ENCODE results near the gene ZNF474.
"Not testable (repeated sequence)": the region's sequence is repeated elsewhere in the genome, so short reads cannot be mapped to it uniquely, and the experiment has no call there.

The ZNF474 gene

DNA sequence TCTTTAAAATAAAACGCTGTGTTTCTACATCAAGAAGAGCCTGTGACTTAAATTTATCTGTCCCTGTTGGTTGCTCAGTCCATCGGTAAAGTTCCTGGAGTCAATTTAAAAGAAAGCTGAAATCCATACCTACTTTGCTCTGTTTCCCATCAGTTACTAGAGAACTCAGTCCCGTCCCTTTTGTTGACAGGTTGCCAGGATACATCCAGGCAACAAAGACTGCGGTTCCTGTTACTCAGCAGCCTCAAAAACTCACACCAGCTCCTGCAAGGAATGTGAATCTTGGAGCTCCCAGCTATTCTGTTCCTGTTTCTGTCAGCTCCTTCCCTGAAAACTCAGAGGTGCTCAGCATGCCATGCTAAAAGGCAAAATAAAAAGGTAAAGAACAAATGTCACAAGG, at the start of gene ZNF474:
Gene ZNF474, plus strand, starts transcription at position 241 of the 400 bp plus-strand sequence. CDS start 22,445 bp downstream, outside the sequence.
- Histone ChIP-seq H3K9me3 (no peaks in the 10 kb centered on the region), H3K4me3 (no peak within 1 kb of the TSS), H4K20me1 (no peaks in the 10 kb centered on the region), H3K4me2 (no peak within 1 kb of the TSS), H3K27me3 (no peaks in the 10 kb centered on the region), H3K27ac (no peak within 1 kb of the TSS), H3K36me3 (no peaks in the 10 kb centered on the region), H3K4me1 (no peaks in the 10 kb centered on the region), H3K9ac (no peak within 1 kb of the TSS)
- no peak for TF ChIP-seq Cebpa-rat (IDR thresholded peaks at IDR 0.05)

DNA sequence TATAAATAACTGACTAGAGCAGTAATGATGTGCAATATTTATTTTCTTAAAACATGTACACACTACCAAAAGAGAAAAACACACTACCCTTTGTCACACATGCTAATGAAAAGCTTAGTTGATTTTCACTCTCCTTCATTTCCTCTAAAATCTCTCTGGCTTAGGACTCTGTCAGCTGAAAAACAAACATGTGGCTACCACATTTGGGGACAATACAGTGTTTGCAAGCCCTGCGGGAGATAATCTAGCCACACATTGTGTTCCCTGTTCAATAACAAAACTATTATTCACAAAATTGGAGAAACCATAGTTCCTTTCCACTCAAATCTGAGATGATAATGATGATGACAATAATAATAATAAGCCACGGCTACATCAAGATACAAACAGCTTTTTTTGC, 47.8 kb upstream of the ZNF474 start:
- Histone ChIP-seq H3K9me3 (peaks cover 18% of the 10 kb centered on the region), H3K4me3 (no peak overlapping the region), H3K36me3 (0 out of 2 replicates have a peak, but pooled peaks cover 7% of the 10 kb centered on the region), H3K27me3 (no peaks in the 10 kb centered on the region), H3K4me2 (no peak overlapping the region), H3K9ac (no peak overlapping the region), H3K27ac (no peak overlapping the region), H3K4me1 (no peaks in the 10 kb centered on the region), H4K20me1 (no peaks in the 10 kb centered on the region)
- no peak for TF ChIP-seq Cebpa-rat (IDR thresholded peaks at IDR 0.05)

DNA sequence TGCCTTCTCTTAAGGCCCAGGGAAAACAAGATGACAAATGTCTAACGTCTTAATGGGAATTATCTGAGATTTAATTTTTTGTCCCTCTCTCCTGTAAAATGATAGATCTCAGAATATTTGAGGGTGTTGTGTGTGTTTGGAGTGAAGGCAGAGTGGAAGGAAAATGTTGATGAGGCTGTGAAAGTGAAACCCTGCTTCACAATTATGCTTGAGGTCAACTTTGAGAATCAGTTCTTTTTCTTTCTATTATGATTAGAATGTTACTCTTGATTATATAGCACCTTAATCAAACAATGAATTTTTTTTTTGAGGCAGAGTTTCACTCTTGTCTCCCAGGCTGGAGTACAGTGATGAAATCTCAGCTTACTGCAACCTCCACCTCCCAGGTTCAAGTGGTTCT, 45.8 kb upstream of the ZNF474 start:
- Histone ChIP-seq H3K27me3 (no peaks in the 10 kb centered on the region), H4K20me1 (no peaks in the 10 kb centered on the region), H3K27ac (no peak overlapping the region), H3K9me3 (no peaks in the 10 kb centered on the region), H3K9ac (no peak overlapping the region), H3K4me1 (no peaks in the 10 kb centered on the region), H3K4me2 (no peak overlapping the region), H3K4me3 (no peak overlapping the region), H3K36me3 (no peaks in the 10 kb centered on the region)
- no peak for TF ChIP-seq Cebpa-rat (IDR thresholded peaks at IDR 0.05)

DNA sequence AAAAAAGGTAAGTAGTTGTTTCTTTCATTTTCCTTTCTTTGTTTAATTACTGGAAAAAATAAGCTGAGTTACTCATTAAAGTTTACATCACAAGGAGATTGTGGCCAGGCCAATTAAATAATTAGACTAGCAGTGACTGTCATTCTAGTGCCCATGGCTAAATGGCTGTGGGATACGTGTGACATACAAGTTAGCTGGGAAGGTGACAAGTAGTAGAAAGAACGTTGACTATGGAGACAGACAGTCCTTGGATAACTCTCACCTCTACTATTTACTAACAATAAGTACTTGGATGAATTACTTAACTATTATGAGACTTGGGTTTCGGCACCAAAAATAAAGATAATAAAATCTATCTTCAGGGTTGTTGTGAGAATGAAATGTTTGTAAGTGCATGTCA, 44.3 kb upstream of the ZNF474 start:
- H3K9me3 ChIP-seq, result no peaks in the 10 kb centered on the region
- H3K4me1 ChIP-seq, result peaks cover 7% of the 10 kb centered on the region
- no peaks in the 10 kb centered on the region for H4K20me1 ChIP-seq
- no peaks in the 10 kb centered on the region for H3K27me3 ChIP-seq
- no peak overlapping the region for H3K4me2 ChIP-seq
- H3K36me3 ChIP-seq, result no peaks in the 10 kb centered on the region
- no peak overlapping the region for H3K4me3 ChIP-seq
- no peak for TF ChIP-seq Cebpa-rat (IDR thresholded peaks at IDR 0.05)
- no peak overlapping the region for H3K27ac ChIP-seq
- no peak overlapping the region for H3K9ac ChIP-seq

DNA sequence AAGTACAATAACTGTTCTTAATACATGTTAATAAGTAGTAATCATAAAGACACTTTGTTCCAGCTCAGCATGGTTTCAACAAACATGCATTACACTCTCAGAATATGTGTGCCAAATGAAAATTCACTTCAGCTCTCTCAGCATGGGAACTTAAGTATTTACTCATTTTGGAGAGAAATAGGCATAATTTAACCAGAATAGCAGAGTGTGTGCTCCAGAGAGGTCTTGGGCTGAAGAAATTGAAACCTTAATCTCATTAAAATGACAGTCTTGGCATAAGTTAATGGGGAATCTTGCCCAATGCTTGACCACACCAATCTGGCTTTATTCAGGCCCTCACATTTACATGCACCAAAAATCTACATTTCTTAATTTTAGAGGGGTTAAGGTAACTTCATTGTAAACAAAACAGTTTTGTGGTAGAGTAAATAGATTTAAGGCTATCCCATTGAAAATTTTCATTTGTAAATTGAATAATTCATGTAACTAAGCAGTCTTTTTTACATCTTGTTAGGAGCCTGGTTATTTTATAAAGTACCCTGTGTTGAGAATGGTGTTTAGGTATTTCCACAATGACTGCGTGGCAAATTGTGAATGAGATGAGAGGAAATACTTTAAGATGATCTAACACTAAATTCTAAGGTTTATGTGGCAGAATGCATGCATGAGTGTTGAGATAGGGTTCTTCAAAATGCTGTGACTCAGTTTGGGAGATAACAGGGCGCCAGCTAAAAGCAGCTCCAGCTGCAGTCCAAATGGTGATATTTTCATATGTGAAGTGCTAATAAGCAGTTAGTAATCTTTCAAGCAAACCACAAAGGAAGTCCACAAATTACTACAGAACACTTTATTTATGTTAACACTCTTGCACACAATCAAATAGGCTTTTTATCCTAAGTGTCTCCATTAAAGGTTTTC, 40.0 kb upstream of the ZNF474 start:
- H3K4me1 ChIP-seq, result peaks cover 7% of the 10 kb centered on the region
- H3K9ac ChIP-seq, result no peak overlapping the region
- no peak for TF ChIP-seq Cebpa-rat (IDR thresholded peaks at IDR 0.05)
- H3K27me3 ChIP-seq, result no peaks in the 10 kb centered on the region
- H3K36me3 ChIP-seq, result no peaks in the 10 kb centered on the region
- H4K20me1 ChIP-seq, result no peaks in the 10 kb centered on the region
- peak overlapping the region; percentile 36 for H3K4me2 ChIP-seq
- H3K4me3 ChIP-seq, result no peak overlapping the region
- H3K27ac ChIP-seq, result no peak overlapping the region
- H3K9me3 ChIP-seq, result no peaks in the 10 kb centered on the region

DNA sequence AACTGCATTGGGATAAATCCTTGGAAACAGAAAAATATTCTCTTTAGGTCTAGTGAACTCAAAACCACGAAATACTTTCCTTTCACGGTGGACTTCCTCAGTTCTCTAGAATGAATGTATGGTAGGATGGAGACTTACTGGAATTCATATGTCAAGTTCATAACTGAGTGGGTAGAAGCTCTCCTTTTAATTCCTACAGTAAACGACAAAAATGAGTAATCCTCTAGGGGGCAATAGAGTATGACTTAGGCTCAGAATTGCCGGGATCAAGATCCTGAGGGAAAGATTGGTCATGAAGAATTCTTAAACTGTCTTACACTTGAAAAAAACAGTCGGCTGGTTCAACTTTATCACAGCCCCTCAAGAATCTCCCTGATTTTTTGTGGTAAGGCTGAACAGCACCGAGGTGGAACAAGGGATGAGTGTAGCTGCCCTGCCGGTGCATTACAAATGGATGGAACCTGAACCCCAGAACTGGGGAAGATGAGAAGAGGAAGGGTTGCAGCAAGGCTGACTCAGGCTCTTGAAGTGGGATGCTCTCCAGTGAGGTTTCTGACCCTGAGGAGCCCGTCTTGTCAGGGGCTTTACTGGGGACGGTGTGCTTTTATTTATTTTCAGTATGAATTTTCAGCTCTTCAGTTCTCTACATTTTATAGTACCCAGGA, 37.3 kb upstream of the ZNF474 start:
- no peaks in the 10 kb centered on the region for H3K9me3 ChIP-seq
- no peak for TF ChIP-seq Cebpa-rat (IDR thresholded peaks at IDR 0.05)
- H3K4me3 ChIP-seq, result no peak overlapping the region
- H3K36me3 ChIP-seq, result no peaks in the 10 kb centered on the region
- H3K4me1 ChIP-seq, result peaks cover 7% of the 10 kb centered on the region
- no peaks in the 10 kb centered on the region for H3K27me3 ChIP-seq
- no peak overlapping the region for H3K27ac ChIP-seq
- H3K9ac ChIP-seq, result no peak overlapping the region
- H3K4me2 ChIP-seq, result no peak overlapping the region
- H4K20me1 ChIP-seq, result no peaks in the 10 kb centered on the region

DNA sequence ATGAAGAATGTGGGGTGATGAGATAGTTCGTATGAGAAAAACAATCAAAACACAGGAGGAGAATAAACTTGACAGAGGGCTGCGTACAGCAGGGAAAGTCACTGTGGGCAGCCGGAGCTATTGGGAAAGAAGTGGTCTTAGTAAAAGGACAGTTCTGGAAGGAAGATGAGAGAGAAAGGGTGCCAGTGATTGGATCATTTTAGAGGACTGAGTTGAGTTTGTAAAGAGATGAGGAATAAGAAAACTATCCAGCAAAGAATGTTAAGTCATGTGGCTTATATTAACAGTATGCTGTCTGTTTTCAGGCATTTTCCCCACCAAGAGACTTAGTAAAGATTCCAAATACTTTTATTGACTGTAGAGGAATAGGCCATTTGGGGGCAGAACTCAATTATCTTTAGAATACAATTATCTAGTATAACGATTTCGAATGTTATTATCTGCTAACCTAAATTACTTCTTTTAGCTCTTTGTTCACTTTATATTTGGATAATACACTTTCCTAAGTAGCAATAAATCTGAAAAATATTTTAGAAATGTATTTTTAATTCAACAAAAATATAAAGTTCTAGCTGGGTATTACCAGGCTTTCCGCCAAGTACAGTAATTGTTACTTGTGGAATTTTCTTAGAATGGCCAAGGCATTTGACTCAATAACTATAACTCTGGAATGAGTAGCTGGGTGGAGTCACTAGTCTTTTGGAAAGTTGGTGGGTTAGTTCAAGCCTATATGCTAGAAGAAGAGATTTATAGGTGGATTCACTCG, 35.7 kb upstream of the ZNF474 start:
- Histone ChIP-seq H3K4me2 (no peak overlapping the region), H3K9me3 (no peaks in the 10 kb centered on the region), H3K36me3 (no peaks in the 10 kb centered on the region), H3K27ac (no peak overlapping the region), H3K4me3 (no peak overlapping the region), H3K27me3 (no peaks in the 10 kb centered on the region), H4K20me1 (no peaks in the 10 kb centered on the region), H3K4me1 (peaks cover 7% of the 10 kb centered on the region), H3K9ac (no peak overlapping the region)
- no peak for TF ChIP-seq Cebpa-rat (IDR thresholded peaks at IDR 0.05)

DNA sequence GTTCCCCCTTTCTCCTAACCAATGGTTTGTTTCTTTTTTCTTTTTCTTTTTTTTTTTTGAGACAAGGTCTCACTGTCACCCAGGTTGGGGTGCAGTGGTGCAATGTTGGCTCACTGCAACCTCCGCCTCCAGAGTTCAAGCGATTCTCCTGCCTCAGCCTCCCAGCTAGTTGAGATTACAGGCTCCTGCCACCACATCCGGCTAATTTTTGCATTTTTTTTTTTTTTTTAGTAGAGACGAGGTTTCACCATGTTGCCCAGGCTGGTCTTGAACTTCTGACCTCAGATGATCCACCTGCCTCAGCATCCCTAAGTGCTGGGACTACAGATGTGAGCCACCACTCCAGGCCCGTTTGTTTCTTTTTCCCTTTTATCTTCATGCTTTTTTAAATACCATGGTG, 35.1 kb upstream of the ZNF474 start:
- not testable (repeated sequence) for H3K4me2 ChIP-seq, H3K27ac ChIP-seq, H3K9me3 ChIP-seq, H3K36me3 ChIP-seq, H3K4me1 ChIP-seq, H3K9ac ChIP-seq, H3K27me3 ChIP-seq, H4K20me1 ChIP-seq, H3K4me3 ChIP-seq

DNA sequence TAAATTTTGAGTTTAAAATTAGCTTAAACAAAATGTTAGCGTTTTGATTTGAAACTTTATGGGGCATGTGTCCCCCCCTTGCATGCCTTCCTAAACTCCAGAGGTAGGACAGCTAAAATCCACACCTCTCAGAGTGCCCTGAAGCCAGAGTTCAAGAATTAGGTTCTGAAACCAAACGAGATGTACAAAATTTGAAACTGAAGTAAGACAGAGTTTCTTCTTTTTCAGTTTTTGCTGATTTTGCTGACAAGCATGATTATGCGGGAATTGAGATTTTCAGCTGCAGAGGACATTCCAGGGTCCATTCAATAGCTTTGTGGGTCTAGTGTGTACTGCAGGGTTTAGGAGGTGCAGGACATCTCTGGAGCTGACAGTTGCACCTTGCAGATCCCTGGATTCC, 34.2 kb upstream of the ZNF474 start:
- Histone ChIP-seq H3K4me2 (no peak overlapping the region), H3K9me3 (no peaks in the 10 kb centered on the region), H3K4me3 (no peak overlapping the region), H3K9ac (no peak overlapping the region), H3K27ac (no peak overlapping the region), H3K27me3 (no peaks in the 10 kb centered on the region), H3K36me3 (no peaks in the 10 kb centered on the region), H4K20me1 (no peaks in the 10 kb centered on the region), H3K4me1 (no peaks in the 10 kb centered on the region)
- TF ChIP-seq Cebpa-rat (IDR thresholded peaks at IDR 0.05), result no peak

DNA sequence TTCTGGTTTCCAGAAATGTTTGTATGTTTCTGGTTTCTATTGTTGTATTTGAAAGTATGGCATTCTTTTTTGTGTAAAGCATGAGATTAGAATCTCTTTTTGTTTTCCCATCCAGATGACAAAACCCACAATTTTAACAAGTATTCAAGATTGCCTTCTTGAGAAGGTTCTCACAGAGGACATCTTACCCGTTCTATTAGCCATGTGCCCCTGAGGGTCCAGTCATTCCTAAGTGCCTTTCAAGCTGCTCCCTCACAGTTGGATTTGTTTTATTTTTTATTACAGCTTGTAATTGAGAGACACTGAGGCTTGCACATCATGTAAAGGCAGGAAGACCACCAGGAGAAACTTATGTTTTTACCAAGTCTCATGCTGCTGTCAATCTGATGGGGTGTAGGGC, 32.0 kb upstream of the ZNF474 start:
- Histone ChIP-seq H3K27me3 (no peaks in the 10 kb centered on the region), H3K36me3 (no peaks in the 10 kb centered on the region), H3K4me1 (no peaks in the 10 kb centered on the region), H3K4me3 (no peak overlapping the region), H3K4me2 (no peak overlapping the region), H3K9ac (no peak overlapping the region), H3K27ac (no peak overlapping the region), H4K20me1 (no peaks in the 10 kb centered on the region), H3K9me3 (no peaks in the 10 kb centered on the region)
- TF ChIP-seq Cebpa-rat (IDR thresholded peaks at IDR 0.05), result no peak
